Measurements from ENCODE around the gene DNAJC4. TPM values are rescaled to one million over a fixed set of nuclear protein-coding genes. Genes with fewer than 3 reads are reported as not detected.

Gene DNAJC4
- polyA plus RNA-seq, 2 of the 4 experiments (the other 2 are of a cell fraction) = 9.8 to 16.2 TPM

GRCh38 chr11:64241241-64241490, 10.8 kb downstream of the DNAJC4 start:
- WGBS (ENCODE audit: missing lambda C conversion rate) = 0% methylated on average over 2 of the region's 24 CpGs
- TF ChIP-seq KDM5A (IDR thresholded peaks at IDR 0.05) (no peak), TFCP2L1 (CRISPR knock-in tag; IDR thresholded peaks at IDR 0.05) (0 out of 2 replicates have a peak, but pooled peaks have one; percentile 46)

GRCh38 chr11:64241491-64242374, 11.4 kb downstream of the DNAJC4 start:
- Histone ChIP-seq H3K4me1 (peaks cover 41% of the 10 kb centered on the region), H3K4me2 (peak overlapping the region; percentile 100), H3K27ac (peak overlapping the region; percentile 91 to 98), H3K4me3 (peak overlapping the region; percentile 73), H3K9me3 (no peaks in the 10 kb centered on the region)
- peak; percentile 57 to 80 for ATAC-seq
- POLR2A ChIA-PET = interaction anchor here (0.7 to 2.7 kb wide), 16 partner anchors 9 to 101 kb away, joined by 3 to 15 read pairs (median 5); partner anchors contain the start of genes BAD, DNAJC4, GPR137 and MACROD1
- WGBS (ENCODE audit: missing lambda C conversion rate) = 2% methylated on average over 32 of the region's 63 CpGs
- CTCF ChIA-PET = interaction anchor here (0.8 to 12.2 kb wide), 8 partner anchors 9 to 114 kb away, joined by 3 to 220 read pairs (median 4); partner anchors contain the start of genes CATSPERZ, ESRRA and PLCB3
- DNase-seq (ENCODE audit: low read depth in 1 of 2, low spot score in 1 of 2) = peak; percentile 75 to 77
- FAIRE-seq = no peak
- TF ChIP-seq JUNB (IDR thresholded peaks at IDR 0.05) = no peak
- TF ChIP-seq POLR2A (IDR thresholded peaks at IDR 0.05; ENCODE audit: low read length) = peak; percentile 49
- no peak for TF ChIP-seq MAZ (IDR thresholded peaks at IDR 0.05; ENCODE audit: borderline replicate concordance, low read depth, low read length)
- no peak; the same call in 1 of the 2 replicates for TF ChIP-seq HOXA7 (CRISPR knock-in tag; IDR thresholded peaks at IDR 0.05)
- no peak for TF ChIP-seq ATOH8 (CRISPR knock-in tag; IDR thresholded peaks at IDR 0.05; ENCODE audit: low read depth)
- TF ChIP-seq CBX8 (IDR thresholded peaks at IDR 0.05) = no peak
- no peak for TF ChIP-seq MAFK (IDR thresholded peaks at IDR 0.05; ENCODE audit: partially characterized antibody)
- TF ChIP-seq BCL3 (IDR thresholded peaks at IDR 0.05) = no peak
- TF ChIP-seq ZC3H11A (IDR thresholded peaks at IDR 0.05) = no peak
- TF ChIP-seq ZSCAN20 (CRISPR knock-in tag; IDR thresholded peaks at IDR 0.05) = no peak
- TF ChIP-seq PHF8 (IDR thresholded peaks at IDR 0.05; ENCODE audit: borderline replicate concordance, low read depth) = peak; percentile 19; the same call in 1 of the 2 replicates
- no peak for TF ChIP-seq EP300 (IDR thresholded peaks at IDR 0.05)
- TF ChIP-seq FOSB (CRISPR knock-in tag; IDR thresholded peaks at IDR 0.05) = no peak
- TF ChIP-seq NPAS2 (CRISPR knock-in tag; IDR thresholded peaks at IDR 0.05; ENCODE audit: borderline replicate concordance) = no peak
- no peak for TF ChIP-seq KDM1A (IDR thresholded peaks at IDR 0.05; ENCODE audit: low read depth)
- TF ChIP-seq JUN (IDR thresholded peaks at IDR 0.05) = peak in 1 of 2 experiments; percentile 36; a peak in 1 of 5 replicates
- TF ChIP-seq CEBPB (IDR thresholded peaks at IDR 0.05) = no peak
- no peak for TF ChIP-seq SREBF2 (IDR thresholded peaks at IDR 0.05)
- TF ChIP-seq CTCF (IDR thresholded peaks at IDR 0.05) = no peak
- no peak; the same call in 1 of the 2 replicates for TF ChIP-seq POLR2AphosphoS2 (conservative IDR thresholded peaks at IDR 0.05; ENCODE audit: low read length)
- no peak for TF ChIP-seq CBX2 (IDR thresholded peaks at IDR 0.05; ENCODE audit: borderline replicate concordance, low read depth)
- TF ChIP-seq HES2 (IDR thresholded peaks at IDR 0.05) = no peak
- TF ChIP-seq HDAC2 (IDR thresholded peaks at IDR 0.05) = no peak
- 0 out of 2 replicates have a peak, but pooled peaks have one; percentile 57 for TF ChIP-seq HMGXB4 (CRISPR knock-in tag; IDR thresholded peaks at IDR 0.05; ENCODE audit: borderline replicate concordance)
- TF ChIP-seq ESRRA (IDR thresholded peaks at IDR 0.05; ENCODE audit: borderline replicate concordance, low read length) = no peak
- no peak for TF ChIP-seq ZFP36 (IDR thresholded peaks at IDR 0.05; ENCODE audit: borderline replicate concordance, partially characterized antibody)
- peak; percentile 89 for TF ChIP-seq TFCP2L1 (CRISPR knock-in tag; IDR thresholded peaks at IDR 0.05)
- TF ChIP-seq TP53 (CRISPR knock-in tag; IDR thresholded peaks at IDR 0.05) = peak; percentile 86; the same call in 1 of the 2 replicates
- TF ChIP-seq PBX3 (IDR thresholded peaks at IDR 0.05) = peak; percentile 78; the same call in 1 of the 2 replicates

More at GRCh38 chr11:64241241-64241490, 10.8 kb downstream of the DNAJC4 start:
- peak in 1 of 2 experiments; percentile 99 for DNase-seq (ENCODE audit: low read depth in 1 of 2, low spot score in 1 of 2)
- no peak for FAIRE-seq
- Histone ChIP-seq H3K4me1 (peaks cover 41% of the 10 kb centered on the region), H3K27ac (peak overlapping the region; percentile 88), H3K4me2 (peak overlapping the region; percentile 81; the same call in 1 of the 3 replicates), H3K4me3 (peak overlapping the region; percentile 53), H3K9me3 (no peaks in the 10 kb centered on the region)
- peak; percentile 55 to 78 for ATAC-seq
- CTCF ChIA-PET = interaction anchor here (0.8 to 12.2 kb wide), 3 partner anchors 9 to 63 kb away, joined by 4 to 206 read pairs (median 4); partner anchors contain the start of genes CATSPERZ and ESRRA
- POLR2A ChIA-PET = interaction anchor here (0.7 to 2.7 kb wide), 15 partner anchors 9 to 101 kb away, joined by 3 to 15 read pairs (median 5); partner anchors contain the start of genes BAD, DNAJC4, GPR137 and MACROD1

Measured in A549 (cell line).